CD4-positive, CD25-positive, alpha-beta regulatory T cell (primary cell): ENCODE results near the gene MYO16. TPM values are rescaled to one million over a fixed set of nuclear protein-coding genes. Genes with fewer than 3 reads are reported as not detected.

Source experiments
- ATAC-seq, 2 donors: fragments of 150-1000 bp; cut with Tn5 transposase; one replicate each; pipeline ENCODE4 v1.10.0; 2021; ENCODE audit warnings: low read depth in 2 of 2, moderate number of reproducible peaks in 2 of 2, moderate library complexity in 1 of 2
- DNase-seq, 3 donors: peaks; one replicate each; pipeline versions ENCODE4 v3.0.0 to v3.0.0-alpha.2; 2012 to 2022; ENCODE audit warnings: mixed read lengths in 1 of 3
- H3K27ac ChIP-seq: one replicate; pipeline ENCODE4 v1.7.0; 2013; ENCODE audit warnings: mild to moderate bottlenecking, low read length; ENCODE audit not compliant: insufficient read depth, poor library complexity, severe bottlenecking
- H3K27me3 ChIP-seq: one replicate; pipeline ENCODE4 v1.7.0; 2013; ENCODE audit warnings: low read length; ENCODE audit not compliant: control insufficient read depth, insufficient read depth
- H3K36me3 ChIP-seq: one replicate; pipeline ENCODE4 v1.7.0; 2013; ENCODE audit warnings: mild to moderate bottlenecking, low read length, moderate library complexity; ENCODE audit not compliant: control insufficient read depth, insufficient read depth
- H3K4me1 ChIP-seq: 2 replicates; pipeline ENCODE4 v1.7.0; 2013; ENCODE audit warnings: mild to moderate bottlenecking, low read length; ENCODE audit not compliant: insufficient read depth, control insufficient read depth, poor library complexity, severe bottlenecking
- H3K4me3 ChIP-seq: one replicate; pipeline ENCODE4 v1.7.0; 2013; ENCODE audit warnings: low read depth, mild to moderate bottlenecking, low read length, moderate library complexity
- H3K9me3 ChIP-seq, 2 experiments: 1 replicate in 1 of 2; 2 replicates in 1 of 2; pipeline ENCODE4 v1.7.0; 2013; ENCODE audit warnings: low read length in 2 of 2, mild to moderate bottlenecking in 1 of 2, moderate library complexity in 1 of 2; ENCODE audit not compliant: control insufficient read depth in 2 of 2
- H3K27ac Mint-ChIP-seq, 3 donors: one replicate each; pipeline ENCODE4 v1.8.0; 2020 to 2022; ENCODE audit warnings: mild to moderate bottlenecking in 3 of 3, mixed read lengths in 3 of 3, moderate library complexity in 2 of 3
- H3K27me3 Mint-ChIP-seq: one replicate; pipeline ENCODE4 v1.8.0; 2022; ENCODE audit warnings: mild to moderate bottlenecking, mixed read lengths
- H3K36me3 Mint-ChIP-seq: one replicate; pipeline ENCODE4 v1.8.0; 2020; ENCODE audit warnings: mixed read lengths
- H3K4me1 Mint-ChIP-seq, 4 donors: one replicate each; pipeline ENCODE4 v1.8.0; 2020 to 2022; ENCODE audit warnings: mixed read lengths in 4 of 4, mild to moderate bottlenecking in 1 of 4
- H3K4me3 Mint-ChIP-seq, 4 donors: one replicate each; pipeline ENCODE4 v1.8.0; 2020 to 2022; ENCODE audit warnings: mild to moderate bottlenecking in 4 of 4, mixed read lengths in 4 of 4, moderate library complexity in 3 of 4
- H3K9me3 Mint-ChIP-seq, 7 donors: one replicate each; pipeline ENCODE4 v1.8.0; 2020 to 2022; ENCODE audit warnings: mixed read lengths in 7 of 7, mild to moderate bottlenecking in 3 of 7, moderate library complexity in 2 of 7
- polyA plus RNA-seq, 4 donors: library from polyadenylated mRNA; unstranded; fragments of 300-500 nt; fragmentation: Illumina TruSeq; gene quantifications; one replicate each; pipeline ENCODE4 v1.2.3, GENCODE V29; 2021
- total RNA-seq: library from RNA; stranded (reverse); gene quantifications from one replicate; pipeline ENCODE4 v1.2.3, GENCODE V29; 2022

MYO16 gene
- total and polyA plus RNA-seq, 5 donors from 2014 or later = 0.08 to 2.3 (median 0.29) TPM

- H3K4me1 Mint-ChIP-seq = no peaks in the 10 kb centered on the region
- Histone ChIP-seq H3K36me3 (no peaks in the 10 kb centered on the region), H3K9me3 (no peaks in the 10 kb centered on the region), H3K27me3 (no peaks in the 10 kb centered on the region), H3K4me3 (no peak overlapping the region), H3K27ac (no peak overlapping the region), H3K4me1 (no peaks in the 10 kb centered on the region)
- no peak overlapping the region for H3K4me3 Mint-ChIP-seq
- H3K9me3 Mint-ChIP-seq = peaks cover 0 to 1% (median 0%) of the 10 kb centered on the region in 7 donors
- DNase-seq = no peak
- H3K27ac Mint-ChIP-seq = no peak overlapping the region
- ATAC-seq = no peak
- peaks cover 4% of the 10 kb centered on the region for H3K27me3 Mint-ChIP-seq
- no peaks in the 10 kb centered on the region for H3K36me3 Mint-ChIP-seq
Observed at GRCh38 chr13:108812165-108812564, 182.8 kb downstream of the MYO16 start.

- H3K4me1 ChIP-seq = no peaks in the 10 kb centered on the region
- no peaks in the 10 kb centered on the region for H3K36me3 Mint-ChIP-seq
Observed at GRCh38 chr13:108812661-108813060, 183.2 kb downstream of the MYO16 start.

GRCh38 chr13:108813587-108814170 is 184.3 kb downstream of the MYO16 start:
- ATAC-seq (no peak), DNase-seq (no peak)
- Mint-ChIP-seq H3K4me1 (no peaks in the 10 kb centered on the region), H3K27ac (no peak overlapping the region), H3K27me3 (peaks cover 4% of the 10 kb centered on the region), H3K4me3 (no peak overlapping the region), H3K9me3 (peaks cover 0 to 1% (median 0%) of the 10 kb centered on the region in 7 donors), H3K36me3 (no peaks in the 10 kb centered on the region)
- H3K27me3 ChIP-seq = no peaks in the 10 kb centered on the region
- no peaks in the 10 kb centered on the region for H3K9me3 ChIP-seq
- H3K4me3 ChIP-seq = no peak overlapping the region
- H3K36me3 ChIP-seq = no peaks in the 10 kb centered on the region
- no peak overlapping the region for H3K27ac ChIP-seq
- no peaks in the 10 kb centered on the region for H3K4me1 ChIP-seq

More at GRCh38 chr13:108812661-108813060, 183.2 kb downstream of the MYO16 start:
- Mint-ChIP-seq H3K27ac (no peak overlapping the region), H3K4me3 (no peak overlapping the region), H3K27me3 (peaks cover 4% of the 10 kb centered on the region), H3K4me1 (no peaks in the 10 kb centered on the region), H3K9me3 (peaks cover 0 to 1% (median 0%) of the 10 kb centered on the region in 7 donors)
- ATAC-seq = no peak
- DNase-seq = no peak
- Histone ChIP-seq H3K36me3 (no peaks in the 10 kb centered on the region), H3K4me3 (no peak overlapping the region), H3K9me3 (no peaks in the 10 kb centered on the region), H3K27me3 (no peaks in the 10 kb centered on the region), H3K27ac (no peak overlapping the region)

- Mint-ChIP-seq H3K36me3 (no peaks in the 10 kb centered on the region), H3K4me3 (no peak overlapping the region), H3K9me3 (peaks cover 0 to 1% (median 0%) of the 10 kb centered on the region in 7 donors), H3K27me3 (peaks cover 4% of the 10 kb centered on the region), H3K4me1 (no peaks in the 10 kb centered on the region), H3K27ac (no peak overlapping the region)
- no peak for DNase-seq
- H3K27ac ChIP-seq = no peak overlapping the region
- ATAC-seq = no peak
- H3K36me3 ChIP-seq = no peaks in the 10 kb centered on the region
- H3K4me1 ChIP-seq = no peaks in the 10 kb centered on the region
- H3K27me3 ChIP-seq = no peaks in the 10 kb centered on the region
- H3K9me3 ChIP-seq = no peaks in the 10 kb centered on the region
- H3K4me3 ChIP-seq = no peak overlapping the region
Observed at GRCh38 chr13:108816375-108816774, 187.0 kb downstream of the MYO16 start.

GRCh38 chr13:108827646-108828045 is 198.2 kb downstream of the MYO16 start:
- no peaks in the 10 kb centered on the region for H3K36me3 ChIP-seq
- DNase-seq (no peak), ATAC-seq (no peak)
- no peaks in the 10 kb centered on the region for H3K27me3 ChIP-seq
- H3K36me3 Mint-ChIP-seq = no peaks in the 10 kb centered on the region
- H3K4me3 Mint-ChIP-seq = no peak overlapping the region
- no peak overlapping the region for H3K27ac ChIP-seq
- no peaks in the 10 kb centered on the region for H3K4me1 Mint-ChIP-seq
- H3K4me3 ChIP-seq = no peak overlapping the region
- peaks cover 0 to 3% of the 10 kb centered on the region in 2 experiments for H3K9me3 ChIP-seq
- peaks cover 0 to 10% (median 4%) of the 10 kb centered on the region in 7 donors for H3K9me3 Mint-ChIP-seq
- H3K4me1 ChIP-seq = no peaks in the 10 kb centered on the region
- no peak overlapping the region for H3K27ac Mint-ChIP-seq
- no peaks in the 10 kb centered on the region for H3K27me3 Mint-ChIP-seq

- Mint-ChIP-seq H3K36me3 (no peaks in the 10 kb centered on the region), H3K9me3 (peaks cover 0 to 10% (median 4%) of the 10 kb centered on the region in 7 donors), H3K27me3 (no peaks in the 10 kb centered on the region), H3K4me3 (no peak overlapping the region), H3K27ac (no peak overlapping the region), H3K4me1 (no peaks in the 10 kb centered on the region)
- H3K27ac ChIP-seq = no peak overlapping the region
- H3K4me3 ChIP-seq = no peak overlapping the region
- ATAC-seq (no peak), DNase-seq (no peak)
- no peaks in the 10 kb centered on the region for H3K27me3 ChIP-seq
- no peaks in the 10 kb centered on the region for H3K36me3 ChIP-seq
- H3K9me3 ChIP-seq = peaks cover 0 to 3% of the 10 kb centered on the region in 2 experiments
- H3K4me1 ChIP-seq = no peaks in the 10 kb centered on the region
Observed at GRCh38 chr13:108828086-108828815, 198.8 kb downstream of the MYO16 start.

- Histone ChIP-seq H3K36me3 (no peaks in the 10 kb centered on the region), H3K27ac (no peak overlapping the region), H3K27me3 (no peaks in the 10 kb centered on the region), H3K4me3 (no peak overlapping the region), H3K9me3 (peaks cover 0 to 3% of the 10 kb centered on the region in 2 experiments), H3K4me1 (no peaks in the 10 kb centered on the region)
- Mint-ChIP-seq H3K9me3 (peaks cover 0 to 10% (median 2%) of the 10 kb centered on the region in 7 donors), H3K4me1 (no peaks in the 10 kb centered on the region), H3K4me3 (no peak overlapping the region), H3K27ac (no peak overlapping the region), H3K36me3 (no peaks in the 10 kb centered on the region), H3K27me3 (no peaks in the 10 kb centered on the region)
- DNase-seq (no peak), ATAC-seq (no peak)
Observed at GRCh38 chr13:108830916-108831315, 201.5 kb downstream of the MYO16 start.

GRCh38 chr13:108833531-108833930 is 204.1 kb downstream of the MYO16 start:
- peaks cover 0 to 9% (median 0%) of the 10 kb centered on the region in 7 donors for H3K9me3 Mint-ChIP-seq
- Histone ChIP-seq H3K27me3 (no peaks in the 10 kb centered on the region), H3K4me1 (no peaks in the 10 kb centered on the region), H3K9me3 (peaks cover 0 to 3% of the 10 kb centered on the region in 2 experiments), H3K36me3 (no peaks in the 10 kb centered on the region), H3K4me3 (no peak overlapping the region), H3K27ac (no peak overlapping the region)
- no peak overlapping the region for H3K4me3 Mint-ChIP-seq
- H3K4me1 Mint-ChIP-seq = no peaks in the 10 kb centered on the region
- no peaks in the 10 kb centered on the region for H3K27me3 Mint-ChIP-seq
- H3K27ac Mint-ChIP-seq = no peak overlapping the region
- DNase-seq (no peak), ATAC-seq (no peak)
- no peaks in the 10 kb centered on the region for H3K36me3 Mint-ChIP-seq
